Small intestine (tissue), 7 donors: ENCODE data around the gene ABCC1. TPM values are rescaled to one million over a fixed set of nuclear protein-coding genes. Genes with fewer than 3 reads are reported as not detected.

Experiments used
- DNase-seq, 2 donors: peaks; one replicate each; pipeline versions ENCODE4 v3.0.0 to v3.0.0-alpha.2; 2013
- FAIRE-seq: peaks from 2 replicates; lab custom pipeline; 2012; peaks lifted over from hg19 to GRCh38; lab: Jason Lieb, UNC
- H3K27ac ChIP-seq, 3 donors: one replicate each; pipeline ENCODE4 v1.5.1; 2013; ENCODE audit warnings: low read length in 2 of 3, mild to moderate bottlenecking in 2 of 3, control low read depth in 1 of 3, inconsistent platforms in 1 of 3, low read depth in 1 of 3, moderate library complexity in 1 of 3
- H3K27me3 ChIP-seq, 3 donors: one replicate each; pipeline ENCODE4 v1.6.1; 2013; ENCODE audit warnings: low read length in 3 of 3, inconsistent platforms in 1 of 3; ENCODE audit not compliant: control insufficient read depth in 3 of 3, insufficient read depth in 3 of 3
- H3K36me3 ChIP-seq, 3 donors: one replicate each; pipeline ENCODE4 v1.6.1; 2013; ENCODE audit warnings: low read length in 3 of 3, inconsistent platforms in 1 of 3, low read depth in 1 of 3, mild to moderate bottlenecking in 1 of 3, moderate library complexity in 1 of 3; ENCODE audit not compliant: control insufficient read depth in 3 of 3, insufficient read depth in 2 of 3
- H3K4me1 ChIP-seq, 3 donors: one replicate each; pipeline ENCODE4 v1.6.1; 2013; ENCODE audit warnings: low read length in 2 of 3, inconsistent platforms in 1 of 3, low read depth in 1 of 3, mild to moderate bottlenecking in 1 of 3, moderate library complexity in 1 of 3; ENCODE audit not compliant: control insufficient read depth in 3 of 3, insufficient read depth in 2 of 3
- H3K4me3 ChIP-seq, 3 donors: one replicate each; pipeline ENCODE4 v1.5.1; 2013; ENCODE audit warnings: low read length in 3 of 3, control low read depth in 1 of 3, inconsistent platforms in 1 of 3, low read depth in 1 of 3, mild to moderate bottlenecking in 1 of 3, moderate library complexity in 1 of 3
- H3K9me3 ChIP-seq, 2 donors: one replicate each; pipeline ENCODE4 v1.6.1; 2013; ENCODE audit warnings: low read depth in 1 of 2, low read length in 1 of 2; ENCODE audit not compliant: control insufficient read depth in 2 of 2, insufficient read depth in 1 of 2
- WGBS, 3 donors: extraction: QIAGEN DNeasy Blood & Tissue Kit; methylation state at CpG; one replicate each; pipeline ENCODE4 v1.1.7; 2013; 5-methylcytosine and 5-hydroxymethylcytosine counted together
- polyA plus RNA-seq, 4 donors: library from polyadenylated mRNA; stranded (reverse) in 3 of 4; unstranded in 1 of 4; fragments of 200-250 nt in 3 of 4; fragments of 120-200 nt in 1 of 4; gene quantifications; one replicate each; pipeline versions ENCODE4 v1.2.1 to v1.2.3, GENCODE V29; 2013
- donor health status: healthy with polysubstance abuse.
- donor health status: control.
- donor health status: control.
- donor health status: Bipolar disorder and iron deficiency.
- donor health status: healthy.

The ABCC1 gene
- polyA plus RNA-seq, 4 donors, result 0.54 to 12.4 (median 4.1) TPM

GRCh38 chr16:16073891-16074881 lies 124.8 kb downstream of the ABCC1 start:
- H3K36me3 ChIP-seq, result peaks cover 0 to 26% (median 11%) of the 10 kb centered on the region in 3 donors
- DNase-seq (peak in 1 of 2 donors; percentile 34), FAIRE-seq (no peak)
- H3K27me3 ChIP-seq, result no peaks in the 10 kb centered on the region
- no peaks in the 10 kb centered on the region for H3K9me3 ChIP-seq
- 53 to 81% (median 73%) methylated on average over 19 of the region's 19 CpGs for WGBS, 3 donors
- no peak overlapping the region for H3K4me3 ChIP-seq
- peaks cover 0 to 3% (median 0%) of the 10 kb centered on the region in 3 donors for H3K4me1 ChIP-seq
- H3K27ac ChIP-seq, result no peak overlapping the region

- FAIRE-seq (no peak), DNase-seq (no peak)
- no peaks in the 10 kb centered on the region for H3K27me3 ChIP-seq
- peaks cover 0 to 3% (median 0%) of the 10 kb centered on the region in 3 donors for H3K4me1 ChIP-seq
- peaks cover 0 to 28% (median 13%) of the 10 kb centered on the region in 3 donors for H3K36me3 ChIP-seq
- no peak overlapping the region for H3K4me3 ChIP-seq
- WGBS, 3 donors, result 84 to 93% (median 90%) methylated on average over 31 of the region's 31 CpGs
- no peaks in the 10 kb centered on the region for H3K9me3 ChIP-seq
- H3K27ac ChIP-seq, result peak overlapping the region in 1 of 3 donors; percentile 47
Measured at GRCh38 chr16:16075488-16076422, 126.3 kb downstream of the ABCC1 start.

- WGBS, 3 donors, result 88 to 94% (median 92%) methylated on average over 9 of the region's 9 CpGs
Measured at GRCh38 chr16:16076423-16076813, 127.0 kb downstream of the ABCC1 start.

GRCh38 chr16:16080465-16081065 lies 131.1 kb downstream of the ABCC1 start:
- no peaks in the 10 kb centered on the region for H3K27me3 ChIP-seq
- H3K9me3 ChIP-seq, result peaks cover 0 to 9% of the 10 kb centered on the region in 2 donors
- H3K27ac ChIP-seq, result no peak overlapping the region
- DNase-seq (no peak), FAIRE-seq (no peak)
- H3K36me3 ChIP-seq, result peaks cover 3 to 35% (median 10%) of the 10 kb centered on the region in 3 donors
- H3K4me1 ChIP-seq, result no peaks in the 10 kb centered on the region
- WGBS, 3 donors, result 86 to 90% (median 89%) methylated on average over 10 of the region's 10 CpGs
- no peak overlapping the region for H3K4me3 ChIP-seq

More at GRCh38 chr16:16076423-16076813, 127.0 kb downstream of the ABCC1 start:
- no peak overlapping the region for H3K4me3 ChIP-seq
- H3K4me1 ChIP-seq, result peaks cover 0 to 3% (median 0%) of the 10 kb centered on the region in 3 donors
- no peaks in the 10 kb centered on the region for H3K27me3 ChIP-seq
- peak overlapping the region in 1 of 3 donors; percentile 47 for H3K27ac ChIP-seq
- H3K9me3 ChIP-seq, result no peaks in the 10 kb centered on the region
- no peak for DNase-seq
- peaks cover 0 to 28% (median 12%) of the 10 kb centered on the region in 3 donors for H3K36me3 ChIP-seq
- FAIRE-seq, result no peak

- DNase-seq (no peak), FAIRE-seq (no peak)
- 56 to 71% (median 57%) methylated on average over 3 of the region's 3 CpGs for WGBS, 3 donors
- Histone ChIP-seq H3K4me3 (no peak overlapping the region), H3K36me3 (peaks cover 3 to 35% (median 10%) of the 10 kb centered on the region in 3 donors), H3K27me3 (no peaks in the 10 kb centered on the region), H3K4me1 (no peaks in the 10 kb centered on the region), H3K9me3 (peaks cover 0 to 9% of the 10 kb centered on the region in 2 donors), H3K27ac (no peak overlapping the region)
Measured at GRCh38 chr16:16081141-16081540, 131.7 kb downstream of the ABCC1 start.

GRCh38 chr16:16082255-16082654 lies 132.8 kb downstream of the ABCC1 start:
- FAIRE-seq (no peak), DNase-seq (no peak)
- 91 to 98% (median 96%) methylated on average over 2 of the region's 2 CpGs for WGBS, 3 donors
- H3K9me3 ChIP-seq, result peaks cover 0 to 9% of the 10 kb centered on the region in 2 donors
- no peak overlapping the region for H3K4me3 ChIP-seq
- H3K27me3 ChIP-seq, result no peaks in the 10 kb centered on the region
- H3K27ac ChIP-seq, result no peak overlapping the region
- H3K36me3 ChIP-seq, result peaks cover 3 to 36% (median 8%) of the 10 kb centered on the region in 3 donors
- H3K4me1 ChIP-seq, result no peaks in the 10 kb centered on the region

- FAIRE-seq (no peak), DNase-seq (no peak)
- H3K4me1 ChIP-seq, result no peaks in the 10 kb centered on the region
- peaks cover 3 to 35% (median 5%) of the 10 kb centered on the region in 3 donors for H3K36me3 ChIP-seq
- WGBS, 3 donors, result 95 to 99% (median 96%) methylated on average over 10 of the region's 10 CpGs
- H3K4me3 ChIP-seq, result no peak overlapping the region
- H3K27me3 ChIP-seq, result no peaks in the 10 kb centered on the region
- H3K27ac ChIP-seq, result no peak overlapping the region
- peaks cover 0 to 9% of the 10 kb centered on the region in 2 donors for H3K9me3 ChIP-seq
Measured at GRCh38 chr16:16083421-16084156, 134.2 kb downstream of the ABCC1 start.
